BJ (cell line): ENCODE results near the gene NCLN. TPM values are rescaled to one million over a fixed set of nuclear protein-coding genes. Genes with fewer than 3 reads are reported as not detected.

Experiments
- CTCF ChIA-PET: fragments of 350-600 bp; formaldehyde crosslinking; extraction: SDS; loops from one replicate; lab custom pipeline; 2021; ENCODE audit warnings: antibody characterized with exemption, inconsistent platforms; lab: Yijun Ruan, JAX
- POLR2A ChIA-PET: fragments of 300-600 bp; sonication (Branson Sonifier 250); formaldehyde crosslinking; extraction: SDS; loops from one replicate; lab custom pipeline; 2021; ENCODE audit warnings: antibody characterized with exemption; lab: Charles Lee
- DNase-seq: peaks from one replicate; pipeline ENCODE4 v3.0.0-alpha.2; 2011; ENCODE audit warnings: low read depth
- H3K27me3 ChIP-seq: 2 replicates; pipeline ENCODE4 v1.6.0; 2011; ENCODE audit warnings: low read length; ENCODE audit not compliant: control insufficient read depth, insufficient read depth
- H3K36me3 ChIP-seq: 2 replicates; pipeline ENCODE4 v1.5.1; 2011; ENCODE audit warnings: low read length; ENCODE audit not compliant: control insufficient read depth, insufficient read depth
- H3K4me3 ChIP-seq: 2 replicates; pipeline ENCODE4 v1.5.1; 2011; ENCODE audit warnings: low read depth, mild to moderate bottlenecking, control low read depth, low read length
- polyA plus RNA-seq: library from polyadenylated mRNA; depleted of rRNA; stranded (reverse); fragments of >200 nt; gene quantifications from 2 replicates; pipeline ENCODE4 v1.2.3, GENCODE V29; 2011
- TF ChIP-seq, protein P1 (sequence below): IDR thresholded peaks from 2 replicates; pipeline ENCODE4 v1.5.1; 2011; ENCODE audit warnings: low read depth, mild to moderate bottlenecking, control low read depth, inconsistent platforms, low read length, moderate library complexity; ENCODE audit not compliant: insufficient read depth

The NCLN gene
- polyA plus RNA-seq, 1 experiment: 75.8 TPM

DNA sequence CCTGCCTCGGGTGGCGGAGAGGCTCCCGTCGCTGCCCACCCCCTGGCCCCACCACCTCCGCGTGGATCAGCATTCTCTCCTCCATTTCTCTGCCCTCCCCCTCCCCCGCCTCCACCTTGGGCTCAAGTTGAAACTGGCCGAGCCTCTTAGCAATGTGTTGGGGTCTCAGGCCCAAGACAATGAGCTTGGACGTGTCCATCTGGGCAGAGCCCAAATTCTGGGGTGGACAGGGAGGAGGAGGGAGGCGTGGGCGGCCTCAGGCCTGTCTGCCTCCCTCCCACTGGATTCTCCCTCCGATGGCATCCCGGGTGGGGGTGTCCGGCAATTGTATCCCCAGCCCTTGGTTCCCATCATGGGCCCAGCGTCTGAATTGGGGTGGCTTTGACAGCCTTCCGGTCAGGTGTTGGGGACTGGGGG, 40.0 kb downstream of the NCLN start:
- H3K27me3 ChIP-seq: peaks cover 23% of the 10 kb centered on the region
- CTCF ChIA-PET: no interaction called here
- DNase-seq: no peak

DNA sequence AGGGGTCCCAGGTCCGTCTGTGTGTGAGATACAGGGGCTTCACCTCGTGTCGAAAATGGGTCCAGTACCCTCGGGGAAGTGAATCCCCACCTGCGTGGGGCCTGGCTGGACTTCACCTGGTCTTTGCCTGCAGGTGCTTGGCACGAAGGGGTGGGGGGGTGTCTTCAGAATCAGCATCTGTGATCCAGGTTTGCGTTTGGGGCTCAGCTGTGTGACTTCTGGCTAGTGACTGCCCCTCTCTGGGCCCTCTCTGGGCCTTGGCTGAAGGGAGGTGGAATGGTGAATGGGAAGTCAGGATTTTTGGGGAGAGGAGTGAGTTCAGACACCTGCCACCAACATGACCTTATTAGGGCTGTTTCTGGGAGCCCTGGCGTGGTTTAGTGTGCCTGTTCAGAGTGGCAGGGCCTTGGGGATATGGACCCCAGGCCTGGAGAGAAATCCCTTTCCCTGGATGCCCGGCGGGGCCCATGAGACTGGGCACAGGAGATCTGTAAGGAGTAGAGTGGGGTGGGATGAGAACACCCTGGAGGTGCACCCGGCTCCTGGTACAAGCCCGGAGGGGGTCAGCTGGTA, 41.4 kb downstream of the NCLN start:
- POLR2A ChIA-PET: no interaction called here
- no peak overlapping the region for H3K4me3 ChIP-seq
- peaks cover 24% of the 10 kb centered on the region for H3K27me3 ChIP-seq
- H3K36me3 ChIP-seq: no peaks in the 10 kb centered on the region
- DNase-seq: no peak
- CTCF ChIA-PET: no interaction called here
- TF ChIP-seq, protein P1, sequence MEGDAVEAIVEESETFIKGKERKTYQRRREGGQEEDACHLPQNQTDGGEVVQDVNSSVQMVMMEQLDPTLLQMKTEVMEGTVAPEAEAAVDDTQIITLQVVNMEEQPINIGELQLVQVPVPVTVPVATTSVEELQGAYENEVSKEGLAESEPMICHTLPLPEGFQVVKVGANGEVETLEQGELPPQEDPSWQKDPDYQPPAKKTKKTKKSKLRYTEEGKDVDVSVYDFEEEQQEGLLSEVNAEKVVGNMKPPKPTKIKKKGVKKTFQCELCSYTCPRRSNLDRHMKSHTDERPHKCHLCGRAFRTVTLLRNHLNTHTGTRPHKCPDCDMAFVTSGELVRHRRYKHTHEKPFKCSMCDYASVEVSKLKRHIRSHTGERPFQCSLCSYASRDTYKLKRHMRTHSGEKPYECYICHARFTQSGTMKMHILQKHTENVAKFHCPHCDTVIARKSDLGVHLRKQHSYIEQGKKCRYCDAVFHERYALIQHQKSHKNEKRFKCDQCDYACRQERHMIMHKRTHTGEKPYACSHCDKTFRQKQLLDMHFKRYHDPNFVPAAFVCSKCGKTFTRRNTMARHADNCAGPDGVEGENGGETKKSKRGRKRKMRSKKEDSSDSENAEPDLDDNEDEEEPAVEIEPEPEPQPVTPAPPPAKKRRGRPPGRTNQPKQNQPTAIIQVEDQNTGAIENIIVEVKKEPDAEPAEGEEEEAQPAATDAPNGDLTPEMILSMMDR: no peak

More for the DNA sequence above, 40.0 kb downstream of the NCLN start:
- POLR2A ChIA-PET: no interaction called here
- TF ChIP-seq, protein P1: no peak
- Histone ChIP-seq H3K36me3 (no peaks in the 10 kb centered on the region), H3K4me3 (no peak overlapping the region)

DNA sequence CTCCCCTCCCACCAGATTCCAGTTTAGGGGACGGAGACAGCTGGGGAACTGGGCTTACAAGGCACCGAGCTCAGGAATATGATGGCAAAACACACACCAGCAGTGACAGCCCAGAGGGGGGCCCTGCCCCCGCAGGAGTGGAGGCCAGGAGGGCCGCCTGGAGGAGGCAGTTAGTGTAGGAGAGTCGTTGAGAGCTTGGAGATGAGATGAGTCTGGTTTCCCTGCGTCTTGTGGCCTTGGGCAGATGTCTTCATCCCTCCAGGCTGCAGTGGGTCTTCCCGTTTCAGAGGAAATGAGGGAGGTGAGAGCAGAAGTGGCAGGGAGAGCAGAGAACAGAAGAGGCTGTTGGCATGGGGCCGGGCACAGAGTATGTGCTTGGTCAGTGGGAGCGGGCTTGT, 43.6 kb downstream of the NCLN start:
- TF ChIP-seq, protein P1: no peak
- CTCF ChIA-PET: interaction anchor here (0.8 to 1.1 kb wide), 2 partner anchors 10 to 42 kb away, joined by 3 to 4 read pairs; no protein-coding TSS in a partner anchor
- POLR2A ChIA-PET: no interaction called here
- Histone ChIP-seq H3K36me3 (no peaks in the 10 kb centered on the region), H3K27me3 (peaks cover 27% of the 10 kb centered on the region), H3K4me3 (no peak overlapping the region)
- DNase-seq: no peak

DNA sequence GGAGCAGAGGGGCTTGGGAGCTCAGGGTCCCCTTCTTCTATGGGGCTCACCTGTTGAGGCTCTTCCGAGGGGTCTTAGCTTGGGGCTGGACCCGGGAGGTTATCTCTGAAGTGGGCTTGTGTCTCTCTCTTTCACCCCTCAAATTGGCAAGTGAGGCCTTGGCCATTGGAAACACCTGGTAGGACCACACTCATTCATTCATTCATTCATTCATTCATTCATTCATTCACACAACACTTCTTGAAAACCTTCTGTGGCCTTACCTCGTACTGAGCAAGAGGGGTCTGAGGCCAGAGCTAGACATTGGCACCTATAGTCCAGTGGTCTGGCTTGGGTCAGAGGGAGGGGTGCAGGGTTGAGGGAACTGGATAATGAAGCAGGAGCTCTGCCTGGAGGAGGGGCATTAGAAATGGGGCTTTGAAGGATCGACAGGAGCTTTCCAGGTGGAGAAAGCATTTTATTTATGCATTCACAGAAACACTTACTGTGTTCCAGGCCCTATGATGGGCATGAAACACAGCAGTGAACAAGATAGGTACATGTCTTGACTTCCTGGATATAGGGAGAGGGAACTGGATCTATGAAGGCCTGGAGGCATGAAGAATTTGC, 44.3 kb downstream of the NCLN start:
- peaks cover 27% of the 10 kb centered on the region for H3K27me3 ChIP-seq
- no peak overlapping the region for H3K4me3 ChIP-seq
- TF ChIP-seq, protein P1: no peak
- no peak for DNase-seq
- no peaks in the 10 kb centered on the region for H3K36me3 ChIP-seq
- POLR2A ChIA-PET: no interaction called here
- CTCF ChIA-PET: interaction anchor here (0.8 to 1.1 kb wide), 3 partner anchors 8 to 41 kb away, joined by 3 to 4 read pairs (median 3); no protein-coding TSS in a partner anchor

DNA sequence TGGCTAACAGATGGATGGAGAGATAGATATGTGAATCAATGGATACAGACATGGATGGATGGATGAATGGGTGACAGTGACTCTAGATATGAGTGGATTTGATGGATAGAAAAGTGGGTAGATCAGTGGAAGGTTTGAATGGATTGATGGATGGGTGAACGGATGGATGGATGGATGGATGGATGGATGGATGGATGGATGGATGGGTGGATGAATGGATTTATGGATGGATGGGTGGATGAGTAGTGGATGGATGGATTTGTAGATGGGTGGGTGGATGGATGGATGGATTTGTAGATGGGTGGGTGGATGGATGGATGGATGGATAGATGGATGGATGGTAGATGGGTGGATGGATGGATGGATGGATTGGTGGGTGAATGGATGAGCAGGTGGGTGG, 45.6 kb downstream of the NCLN start:
- CTCF ChIA-PET: no interaction called here
- no peak overlapping the region for H3K4me3 ChIP-seq
- TF ChIP-seq, protein P1: no peak
- DNase-seq: no peak
- peaks cover 23% of the 10 kb centered on the region for H3K27me3 ChIP-seq
- POLR2A ChIA-PET: no interaction called here
- no peaks in the 10 kb centered on the region for H3K36me3 ChIP-seq
